Esophagus (tissue), 2 donors: Measurements from ENCODE around the gene TGFBR1. TPM values are rescaled to one million over a fixed set of nuclear protein-coding genes. Genes with fewer than 3 reads are reported as not detected.

ENCODE experiments used
- H3K27ac ChIP-seq, 2 donors: one replicate each; pipeline ENCODE4 v1.5.1; 2013; ENCODE audit warnings: low read depth in 2 of 2, mild to moderate bottlenecking in 2 of 2, inconsistent platforms in 1 of 2, low read length in 1 of 2, moderate library complexity in 1 of 2
- H3K27me3 ChIP-seq, 2 donors: one replicate each; pipeline ENCODE4 v1.6.1; 2013; ENCODE audit warnings: low read length in 2 of 2, control low read depth in 1 of 2, mild to moderate bottlenecking in 1 of 2; ENCODE audit not compliant: insufficient read depth in 2 of 2, control insufficient read depth in 1 of 2
- H3K36me3 ChIP-seq, 2 donors: one replicate each; pipeline ENCODE4 v1.6.1; 2013; ENCODE audit warnings: low read length in 1 of 2; ENCODE audit not compliant: control insufficient read depth in 2 of 2, insufficient read depth in 2 of 2
- H3K4me1 ChIP-seq, 2 donors: one replicate each; pipeline ENCODE4 v1.6.1; 2013; ENCODE audit warnings: low read length in 1 of 2; ENCODE audit not compliant: control insufficient read depth in 2 of 2, insufficient read depth in 2 of 2
- H3K4me3 ChIP-seq, 2 donors: one replicate each; pipeline ENCODE4 v1.5.1; 2013; ENCODE audit warnings: low read length in 2 of 2, mild to moderate bottlenecking in 2 of 2, low read depth in 1 of 2, moderate library complexity in 1 of 2
- H3K9me3 ChIP-seq, 2 donors: one replicate each; pipeline ENCODE4 v1.6.1; 2013; ENCODE audit warnings: mild to moderate bottlenecking in 2 of 2, low read depth in 1 of 2, low read length in 1 of 2, moderate library complexity in 1 of 2; ENCODE audit not compliant: control insufficient read depth in 2 of 2, insufficient read depth in 1 of 2
- WGBS, 2 donors: extraction: QIAGEN DNeasy Blood & Tissue Kit; methylation state at CpG; one replicate each; pipeline ENCODE4 v1.1.7; 2013; 5-methylcytosine and 5-hydroxymethylcytosine counted together
- polyA plus RNA-seq, 2 donors: library from polyadenylated mRNA; stranded (reverse); fragments of 200-250 nt; gene quantifications; one replicate each; pipeline ENCODE4 v1.2.3, GENCODE V29; 2013
- donor health status: healthy with polysubstance abuse.
- donor health status: Bipolar disorder and iron deficiency.

Gene TGFBR1
- polyA plus RNA-seq, 2 donors = 6.6 TPM

GRCh38 chr9:99181621-99182020 is 76.7 kb downstream of the TGFBR1 start:
- H3K27ac ChIP-seq = no peak overlapping the region
- H3K27me3 ChIP-seq = no peaks in the 10 kb centered on the region
- no peaks in the 10 kb centered on the region for H3K36me3 ChIP-seq
- H3K4me3 ChIP-seq = no peak overlapping the region
- WGBS, 2 donors = 66 to 74% methylated on average over 4 of the region's 4 CpGs
- H3K9me3 ChIP-seq = no peaks in the 10 kb centered on the region
- H3K4me1 ChIP-seq = no peaks in the 10 kb centered on the region

DNA sequence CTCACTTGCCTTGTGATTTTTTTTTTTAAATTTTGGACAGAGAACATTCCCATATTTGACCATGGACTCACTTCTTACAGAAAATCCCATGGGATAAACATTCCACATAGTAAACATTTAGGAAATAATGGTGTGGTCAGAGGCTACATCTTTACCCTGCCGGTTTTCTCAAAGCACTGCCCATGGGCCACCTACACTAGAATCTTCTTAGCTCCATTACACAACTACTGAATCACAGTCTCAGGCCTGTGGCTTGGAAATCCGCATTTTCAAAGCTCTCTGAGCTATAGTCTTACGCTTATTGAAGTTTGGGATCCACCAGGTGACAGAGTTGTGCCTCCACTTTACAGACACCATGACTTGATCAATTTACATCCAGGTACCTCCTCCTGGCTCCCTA is 77.4 kb downstream of the TGFBR1 start:
- 82 to 86% methylated on average over 3 of the region's 3 CpGs for WGBS, 2 donors
- Histone ChIP-seq H3K4me1 (no peaks in the 10 kb centered on the region), H3K4me3 (no peak overlapping the region), H3K27ac (no peak overlapping the region), H3K36me3 (no peaks in the 10 kb centered on the region), H3K9me3 (no peaks in the 10 kb centered on the region), H3K27me3 (no peaks in the 10 kb centered on the region)

DNA sequence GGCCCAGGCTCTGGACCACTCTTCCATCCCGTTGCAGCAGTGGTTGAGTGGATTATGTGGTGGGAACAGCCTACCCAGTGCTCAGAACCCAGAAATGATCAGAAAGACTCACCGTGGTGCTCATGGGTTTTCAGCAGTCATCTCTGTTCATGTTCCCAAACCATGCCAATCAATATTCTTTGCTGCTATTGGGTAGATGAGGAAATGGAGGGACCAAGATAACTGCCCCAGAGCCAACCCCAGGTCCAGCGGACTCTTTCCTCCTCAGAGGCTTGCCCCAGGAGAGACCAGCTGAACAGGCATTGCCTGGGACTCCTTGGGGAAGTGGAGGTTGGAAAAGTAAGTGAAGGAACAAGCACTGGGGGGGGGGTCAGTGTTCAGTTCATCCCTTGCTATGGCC is 78.7 kb downstream of the TGFBR1 start:
- Histone ChIP-seq H3K27ac (no peak overlapping the region), H3K36me3 (no peaks in the 10 kb centered on the region), H3K4me1 (no peaks in the 10 kb centered on the region), H3K9me3 (no peaks in the 10 kb centered on the region), H3K4me3 (no peak overlapping the region), H3K27me3 (no peaks in the 10 kb centered on the region)
- WGBS, 2 donors = 88 to 89% methylated on average over 3 of the region's 3 CpGs

- Histone ChIP-seq H3K27me3 (no peaks in the 10 kb centered on the region), H3K9me3 (no peaks in the 10 kb centered on the region), H3K36me3 (no peaks in the 10 kb centered on the region), H3K4me3 (no peak overlapping the region), H3K27ac (no peak overlapping the region), H3K4me1 (no peaks in the 10 kb centered on the region)
- WGBS, 2 donors = 51 to 54% methylated on average over 10 of the region's 10 CpGs
Measured at GRCh38 chr9:99184110-99184474, 79.2 kb downstream of the TGFBR1 start.

- Histone ChIP-seq H3K27me3 (no peaks in the 10 kb centered on the region), H3K4me1 (no peaks in the 10 kb centered on the region), H3K4me3 (no peak overlapping the region), H3K36me3 (no peaks in the 10 kb centered on the region), H3K27ac (no peak overlapping the region), H3K9me3 (no peaks in the 10 kb centered on the region)
- WGBS, 2 donors = 29 to 31% methylated on average over 28 to 29 of the region's 29 CpGs
Measured at GRCh38 chr9:99184475-99185347, 79.8 kb downstream of the TGFBR1 start.

DNA sequence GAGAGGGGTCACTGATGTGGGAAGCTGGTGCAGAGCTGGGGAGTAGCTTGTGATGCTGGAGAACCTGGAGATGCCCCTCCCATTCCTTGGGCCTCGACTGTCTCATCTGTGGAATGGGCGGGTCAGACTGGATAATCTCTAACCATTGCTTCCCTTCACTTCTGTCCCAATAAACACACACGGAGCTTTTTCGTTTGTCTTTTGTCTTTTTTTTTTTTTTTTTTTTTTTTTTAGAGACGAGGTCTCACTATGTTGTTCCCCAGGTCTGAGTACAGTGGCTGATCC is 80.4 kb downstream of the TGFBR1 start:
- 72 to 80% methylated on average over 5 of the region's 5 CpGs for WGBS, 2 donors
- H3K4me1 ChIP-seq = no peaks in the 10 kb centered on the region
- H3K27me3 ChIP-seq = no peaks in the 10 kb centered on the region
- no peaks in the 10 kb centered on the region for H3K9me3 ChIP-seq
- H3K36me3 ChIP-seq = no peaks in the 10 kb centered on the region
- H3K4me3 ChIP-seq = no peak overlapping the region
- no peak overlapping the region for H3K27ac ChIP-seq

- Histone ChIP-seq H3K4me1 (no peaks in the 10 kb centered on the region), H3K9me3 (no peaks in the 10 kb centered on the region), H3K27ac (no peak overlapping the region), H3K36me3 (no peaks in the 10 kb centered on the region), H3K4me3 (no peak overlapping the region), H3K27me3 (no peaks in the 10 kb centered on the region)
- 90 to 92% methylated on average over 5 of the region's 5 CpGs for WGBS, 2 donors
Measured at GRCh38 chr9:99185934-99186333, 81.0 kb downstream of the TGFBR1 start.

- Histone ChIP-seq H3K4me1 (no peaks in the 10 kb centered on the region), H3K4me3 (no peak overlapping the region), H3K27me3 (no peaks in the 10 kb centered on the region), H3K9me3 (no peaks in the 10 kb centered on the region), H3K27ac (no peak overlapping the region), H3K36me3 (no peaks in the 10 kb centered on the region)
- WGBS, 2 donors = 77% methylated on average over 4 of the region's 4 CpGs
Measured at GRCh38 chr9:99187311-99187710, 82.4 kb downstream of the TGFBR1 start.

DNA sequence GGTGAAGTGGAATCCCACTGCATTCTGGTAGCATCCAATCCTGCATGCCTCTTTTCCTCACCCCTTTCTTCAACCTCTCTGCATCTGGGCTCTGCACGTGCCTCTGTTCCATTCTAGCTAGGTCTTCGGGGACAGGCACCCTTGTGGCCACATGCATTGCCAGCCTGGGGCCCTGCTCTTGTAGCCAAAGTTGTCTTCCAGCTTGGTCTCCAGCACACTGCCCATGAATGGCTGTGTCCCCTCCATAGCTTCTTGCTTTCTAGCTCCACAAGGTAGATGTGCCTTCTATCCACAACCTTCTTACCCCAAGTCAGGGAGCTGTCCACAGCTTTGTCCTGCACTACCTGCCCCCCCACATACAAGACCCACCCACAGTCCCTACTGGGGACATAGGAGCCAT is 84.3 kb downstream of the TGFBR1 start:
- Histone ChIP-seq H3K36me3 (no peaks in the 10 kb centered on the region), H3K4me3 (no peak overlapping the region), H3K9me3 (no peaks in the 10 kb centered on the region), H3K27me3 (no peaks in the 10 kb centered on the region), H3K4me1 (no peaks in the 10 kb centered on the region), H3K27ac (no peak overlapping the region)
- WGBS, 2 donors = 82 to 85% methylated on average over 2 of the region's 2 CpGs

DNA sequence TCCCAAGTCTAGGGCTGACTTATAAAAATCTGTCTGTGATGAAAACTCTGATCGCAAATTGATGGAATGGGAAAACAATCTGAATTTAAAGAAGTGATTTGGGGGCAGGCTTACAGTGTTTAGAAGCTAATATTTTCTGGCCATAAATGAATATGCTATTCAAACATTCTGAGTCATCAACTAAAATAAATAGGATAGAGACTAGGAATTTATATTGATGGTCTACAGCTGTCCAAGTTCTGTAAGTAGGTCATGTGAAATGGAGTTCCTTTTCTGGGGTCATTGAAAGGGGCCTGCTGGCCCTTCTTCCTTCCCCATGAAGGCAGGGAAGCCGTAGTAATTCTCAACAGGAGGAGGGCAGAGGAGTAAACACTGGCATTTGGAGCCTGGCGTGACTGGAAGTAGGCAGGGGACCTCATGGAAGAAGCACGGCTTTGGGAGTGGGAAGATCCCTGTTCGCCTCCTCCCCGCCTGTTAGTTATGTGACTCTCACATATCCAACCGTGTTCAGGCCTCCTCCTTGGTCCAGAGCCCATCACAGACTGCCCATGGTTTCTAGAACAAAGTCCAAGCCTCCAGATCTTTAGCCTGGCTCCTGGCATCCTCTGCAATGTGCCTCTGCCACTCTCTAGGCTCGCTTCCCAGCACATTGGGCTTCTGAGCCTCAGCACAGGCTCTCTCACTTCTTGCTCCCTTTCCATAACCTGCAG is 85.1 kb downstream of the TGFBR1 start:
- no peaks in the 10 kb centered on the region for H3K36me3 ChIP-seq
- WGBS, 2 donors = 68% methylated on average over 8 of the region's 8 CpGs

More for the DNA sequence above, 85.1 kb downstream of the TGFBR1 start:
- Histone ChIP-seq H3K27me3 (no peaks in the 10 kb centered on the region), H3K4me3 (no peak overlapping the region), H3K9me3 (no peaks in the 10 kb centered on the region), H3K4me1 (no peaks in the 10 kb centered on the region), H3K27ac (no peak overlapping the region)
